GM06990 (cell line): ENCODE measurements around the gene B3GAT1.

Source experiments
- DNase-seq: peaks from one replicate; pipeline ENCODE4 v3.0.0-alpha.2; 2011; ENCODE audit not compliant: insufficient read length; ENCODE audit errors: extremely low read depth
- H3K27me3 ChIP-seq: replicated peaks from 2 replicates; pipeline ENCODE4 v1.6.0; 2011; ENCODE audit warnings: low read length; ENCODE audit not compliant: control insufficient read depth, insufficient read depth
- H3K36me3 ChIP-seq: 2 replicates; pipeline ENCODE4 v1.5.1; 2011; ENCODE audit warnings: low read length; ENCODE audit not compliant: control insufficient read depth, insufficient read depth
- H3K4me3 ChIP-seq: replicated peaks from 2 replicates; pipeline ENCODE4 v1.5.1; 2011; ENCODE audit warnings: low read depth, mild to moderate bottlenecking, control low read depth, low read length
- TF ChIP-seq, protein P1 (sequence below): IDR thresholded peaks from 2 replicates; pipeline ENCODE4 v1.5.1; 2011; ENCODE audit warnings: low read length, control low read depth, mild to moderate bottlenecking, inconsistent platforms; ENCODE audit not compliant: insufficient read depth, poor library complexity, severe bottlenecking

Gene B3GAT1

DNA sequence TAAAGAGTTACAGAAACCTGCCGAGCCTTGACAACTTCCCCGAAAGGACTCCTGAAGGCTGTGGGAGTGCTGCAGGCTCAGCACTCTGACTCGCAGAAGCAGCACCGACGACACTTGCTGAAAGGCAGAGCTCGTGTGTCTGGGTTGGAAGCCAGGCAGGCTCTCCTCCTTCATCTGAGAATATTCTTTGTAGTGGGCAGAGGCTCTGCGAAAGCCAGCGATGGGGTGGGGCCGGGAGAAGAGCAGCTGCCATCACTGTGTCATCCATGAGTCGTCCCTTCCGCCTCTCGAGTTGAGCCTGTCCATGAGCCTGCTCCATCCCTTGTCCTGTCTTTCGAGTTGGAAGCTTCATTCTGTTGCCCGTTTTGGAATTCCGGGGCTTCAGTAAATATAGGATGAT is 68.4 kb downstream of the B3GAT1 start:
- Histone ChIP-seq H3K27me3 (no peaks in the 10 kb centered on the region), H3K36me3 (no peaks in the 10 kb centered on the region), H3K4me3 (no peak overlapping the region)
- TF ChIP-seq, protein P1, sequence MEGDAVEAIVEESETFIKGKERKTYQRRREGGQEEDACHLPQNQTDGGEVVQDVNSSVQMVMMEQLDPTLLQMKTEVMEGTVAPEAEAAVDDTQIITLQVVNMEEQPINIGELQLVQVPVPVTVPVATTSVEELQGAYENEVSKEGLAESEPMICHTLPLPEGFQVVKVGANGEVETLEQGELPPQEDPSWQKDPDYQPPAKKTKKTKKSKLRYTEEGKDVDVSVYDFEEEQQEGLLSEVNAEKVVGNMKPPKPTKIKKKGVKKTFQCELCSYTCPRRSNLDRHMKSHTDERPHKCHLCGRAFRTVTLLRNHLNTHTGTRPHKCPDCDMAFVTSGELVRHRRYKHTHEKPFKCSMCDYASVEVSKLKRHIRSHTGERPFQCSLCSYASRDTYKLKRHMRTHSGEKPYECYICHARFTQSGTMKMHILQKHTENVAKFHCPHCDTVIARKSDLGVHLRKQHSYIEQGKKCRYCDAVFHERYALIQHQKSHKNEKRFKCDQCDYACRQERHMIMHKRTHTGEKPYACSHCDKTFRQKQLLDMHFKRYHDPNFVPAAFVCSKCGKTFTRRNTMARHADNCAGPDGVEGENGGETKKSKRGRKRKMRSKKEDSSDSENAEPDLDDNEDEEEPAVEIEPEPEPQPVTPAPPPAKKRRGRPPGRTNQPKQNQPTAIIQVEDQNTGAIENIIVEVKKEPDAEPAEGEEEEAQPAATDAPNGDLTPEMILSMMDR = no peak
- DNase-seq = no peak

DNA sequence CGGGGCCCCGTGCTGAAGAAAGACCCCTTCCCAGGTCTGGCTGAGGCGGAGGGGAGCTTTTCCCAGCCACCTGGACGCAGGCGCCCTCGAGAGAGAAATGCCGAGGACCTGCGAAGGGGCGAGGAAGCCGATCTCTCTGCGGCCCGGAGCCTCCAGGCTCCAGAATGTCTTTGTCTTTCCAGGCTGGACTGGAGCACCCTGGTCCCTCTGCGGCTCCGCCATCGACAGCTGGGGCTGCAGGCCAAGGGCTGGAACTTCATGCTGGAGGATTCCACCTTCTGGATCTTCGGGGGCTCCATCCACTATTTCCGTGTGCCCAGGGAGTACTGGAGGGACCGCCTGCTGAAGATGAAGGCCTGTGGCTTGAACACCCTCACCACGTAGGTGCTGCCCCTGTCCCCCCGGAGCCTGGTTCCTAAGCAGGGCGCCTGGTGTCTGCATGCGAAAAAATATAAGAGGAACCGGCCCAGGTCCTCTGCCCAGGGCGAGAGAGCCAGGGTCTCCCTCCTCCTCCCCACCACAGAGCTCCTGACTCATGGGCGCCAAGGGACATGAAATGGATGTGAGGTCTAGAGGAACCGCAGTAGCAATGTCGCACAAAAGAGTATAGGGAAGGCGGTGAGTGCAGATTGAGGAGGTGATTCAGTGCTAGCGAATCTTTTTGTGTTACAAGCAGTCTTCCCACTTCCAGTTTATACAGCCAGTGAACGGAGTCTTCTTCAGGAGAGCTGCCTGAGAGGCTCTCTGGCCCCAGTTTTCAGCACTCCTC is 69.3 kb downstream of the B3GAT1 start:
- H3K27me3 ChIP-seq = no peaks in the 10 kb centered on the region
- no peak for DNase-seq

DNA sequence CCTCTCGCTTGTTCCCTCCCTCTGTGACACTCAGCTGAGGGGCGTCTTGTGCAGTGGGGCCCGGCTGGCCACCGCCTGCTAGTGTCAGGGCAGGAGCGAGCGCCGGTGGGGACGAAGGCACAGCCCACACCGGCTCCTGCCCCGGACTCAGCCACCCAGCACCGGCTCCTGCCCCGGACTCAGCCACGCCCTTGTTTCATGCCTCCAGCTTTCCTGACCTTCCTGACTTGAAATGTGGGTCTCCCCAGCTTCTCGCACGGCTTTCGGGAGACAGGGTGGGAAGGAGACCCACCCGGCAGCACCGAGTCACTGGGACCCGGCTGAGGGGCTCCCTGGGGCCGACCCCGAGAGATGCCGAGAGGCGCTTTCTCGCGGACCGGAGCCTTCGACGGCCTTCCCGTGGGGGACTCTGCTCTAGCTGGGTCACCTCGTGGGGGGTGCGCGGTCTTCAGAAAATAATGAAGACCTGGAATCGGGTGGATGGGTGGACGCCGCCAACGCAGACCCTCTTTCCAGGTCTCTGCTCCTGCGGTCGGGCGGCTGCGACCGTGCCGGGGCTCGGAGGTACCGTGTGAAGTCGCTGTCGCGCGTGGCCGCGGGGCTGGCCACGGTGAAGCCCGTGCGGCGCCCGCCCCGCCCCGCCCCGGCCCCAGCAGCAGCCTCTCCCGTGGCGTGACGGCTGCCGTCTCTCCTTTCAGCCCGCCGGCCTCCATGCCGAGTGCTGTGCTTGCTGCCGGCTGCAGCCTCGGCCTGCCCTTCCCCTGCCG is 70.1 kb downstream of the B3GAT1 start:
- Histone ChIP-seq H3K36me3 (no peaks in the 10 kb centered on the region), H3K27me3 (no peaks in the 10 kb centered on the region), H3K4me3 (no peak overlapping the region)
- TF ChIP-seq, protein P1 = no peak
- DNase-seq = no peak

More for the DNA sequence above, 69.3 kb downstream of the B3GAT1 start:
- TF ChIP-seq, protein P1 = no peak
- no peaks in the 10 kb centered on the region for H3K36me3 ChIP-seq
- no peak overlapping the region for H3K4me3 ChIP-seq

DNA sequence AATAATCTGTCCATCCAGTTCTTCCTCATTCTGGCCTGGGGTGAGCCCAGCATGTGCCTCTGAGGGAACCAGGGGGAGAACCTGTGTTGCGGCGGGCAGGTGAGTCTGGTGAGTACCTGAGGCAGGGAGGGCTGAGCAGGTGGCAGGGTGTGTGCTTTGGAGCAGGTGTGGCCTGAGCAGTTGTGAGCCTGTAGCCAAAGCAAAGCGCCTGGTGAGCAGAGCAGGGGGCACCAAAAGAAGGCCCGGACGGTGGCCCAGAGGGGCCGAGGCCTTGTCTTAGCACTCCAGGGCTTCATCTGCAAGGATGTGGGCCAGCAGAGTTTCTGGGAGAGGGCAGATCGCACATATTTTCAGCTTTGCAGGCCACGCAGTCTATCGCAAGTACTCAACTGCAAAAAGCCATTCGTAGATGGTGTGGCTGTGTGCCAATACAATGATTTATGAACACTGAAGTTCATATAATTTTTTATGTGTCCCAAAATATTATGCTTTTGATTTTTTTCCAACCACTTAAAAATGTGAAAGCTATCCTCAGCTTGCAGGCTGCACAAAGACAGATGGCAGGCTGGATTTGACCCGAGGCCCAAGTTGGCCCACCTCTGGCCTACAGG is 71.6 kb downstream of the B3GAT1 start:
- H3K36me3 ChIP-seq = no peaks in the 10 kb centered on the region
- no peak for DNase-seq
- no peaks in the 10 kb centered on the region for H3K27me3 ChIP-seq
- H3K4me3 ChIP-seq = no peak overlapping the region
- TF ChIP-seq, protein P1 = no peak

DNA sequence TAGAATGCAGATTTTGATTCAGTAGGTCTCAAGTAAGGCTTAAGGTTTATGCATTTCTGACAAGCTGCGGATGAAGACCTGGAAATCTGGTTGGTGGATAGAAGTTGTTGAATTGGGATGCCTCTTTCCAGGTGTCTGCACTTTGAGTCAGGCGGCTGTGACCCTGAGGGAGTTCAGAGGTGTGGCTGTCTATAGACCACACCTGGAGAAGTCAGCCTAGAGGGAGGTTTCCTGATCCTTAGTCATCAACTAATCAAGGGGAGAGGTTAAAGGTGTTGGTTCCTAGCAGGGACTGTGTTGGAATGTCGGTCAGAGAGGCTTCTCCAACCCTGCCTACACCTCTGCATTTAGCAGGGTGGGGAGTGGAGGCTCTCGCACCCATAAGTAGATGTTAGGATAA is 72.3 kb downstream of the B3GAT1 start:
- TF ChIP-seq, protein P1 = no peak
- Histone ChIP-seq H3K4me3 (no peak overlapping the region), H3K27me3 (no peaks in the 10 kb centered on the region), H3K36me3 (no peaks in the 10 kb centered on the region)
- no peak for DNase-seq
